ENCODE measurements around the gene C5AR1. TPM values are rescaled to one million over a fixed set of nuclear protein-coding genes. Genes with fewer than 3 reads are reported as not detected.

The C5AR1 gene
- total and polyA plus RNA-seq, 9 of the 15 experiments (the other 6 are each of a cell fraction or from before 2014, with no cell fraction given) = 0.06 to 1.6 (median 0.28) TPM; not detected in 3

- TF ChIP-seq ZBTB40 (IDR thresholded peaks at IDR 0.05) (no peak), ZBTB40 (CRISPR knock-in tag; IDR thresholded peaks at IDR 0.05) (no peak), ZNF830 (CRISPR knock-in tag; IDR thresholded peaks at IDR 0.05) (no peak), ADNP (tag; IDR thresholded peaks at IDR 0.05) (no peak), CREB1 (IDR thresholded peaks at IDR 0.05) (no peak), CREB1 (CRISPR knock-in tag; IDR thresholded peaks at IDR 0.05) (no peak), SREBF2 (CRISPR knock-in tag; IDR thresholded peaks at IDR 0.05) (no peak), LEF1 (IDR thresholded peaks at IDR 0.05) (no peak), KDM5B (IDR thresholded peaks at IDR 0.05; ENCODE audit: insufficient replicate concordance, low read depth, low read length) (no peak), PCBP1 (IDR thresholded peaks at IDR 0.05; ENCODE audit: low read depth, low read length, poor library complexity, severe bottlenecking) (no peak), ZNF408 (CRISPR knock-in tag; IDR thresholded peaks at IDR 0.05; ENCODE audit: low read depth) (no peak), CLOCK (CRISPR knock-in tag; IDR thresholded peaks at IDR 0.05; ENCODE audit: borderline replicate concordance) (no peak), MAZ (CRISPR knock-in tag; conservative IDR thresholded peaks at IDR 0.05 in 1 of 2, IDR thresholded peaks at IDR 0.05 in 1 of 2) (no peak), TFE3 (CRISPR knock-in tag; IDR thresholded peaks at IDR 0.05) (peak; percentile 65), ZNF561 (CRISPR knock-in tag; conservative IDR thresholded peaks at IDR 0.05) (no peak), RBM34 (IDR thresholded peaks at IDR 0.05; ENCODE audit: borderline replicate concordance, insufficient read depth, low read length) (no peak)
Observed at GRCh38 chr19:47324502-47324901, 14.8 kb downstream of the C5AR1 start (continued).

Data from K562 (cell line).